ENCODE measurements around the gene DKK1.

Gene DKK1

DNA sequence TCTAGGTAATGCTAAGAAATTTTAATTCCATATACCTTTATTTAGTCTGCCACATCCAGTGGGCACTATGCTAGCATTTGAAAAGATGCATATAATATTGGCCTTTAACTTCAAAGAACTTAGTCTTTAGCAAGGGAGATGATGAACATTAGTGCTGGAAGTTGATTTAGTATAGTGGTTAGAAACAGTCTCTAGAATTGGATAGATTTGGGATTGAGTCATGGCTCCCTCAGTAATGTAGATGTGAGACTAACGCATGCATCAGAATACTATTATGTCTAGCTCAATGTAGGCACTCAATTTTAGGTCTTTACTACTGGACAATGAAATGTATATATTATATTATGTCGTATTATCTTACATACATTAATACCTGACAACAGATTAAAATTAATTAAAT lies 5.8 kb downstream of the DKK1 start:
- Histone ChIP-seq H3K36me3 (ENCODE audit: control insufficient read depth, insufficient read depth, low read length) (no peaks in the 10 kb centered on the region), H3K4me3 (ENCODE audit: low read length) (no peak overlapping the region), H3K9me3 (ENCODE audit: control insufficient read depth, low read length) (no peaks in the 10 kb centered on the region), H3K9ac (ENCODE audit: low read length) (no peak overlapping the region), H3K27me3 (ENCODE audit: control insufficient read depth, insufficient read depth, low read length) (no peaks in the 10 kb centered on the region), H3K4me1 (ENCODE audit: control insufficient read depth, insufficient read depth, low read length) (no peaks in the 10 kb centered on the region)

DNA sequence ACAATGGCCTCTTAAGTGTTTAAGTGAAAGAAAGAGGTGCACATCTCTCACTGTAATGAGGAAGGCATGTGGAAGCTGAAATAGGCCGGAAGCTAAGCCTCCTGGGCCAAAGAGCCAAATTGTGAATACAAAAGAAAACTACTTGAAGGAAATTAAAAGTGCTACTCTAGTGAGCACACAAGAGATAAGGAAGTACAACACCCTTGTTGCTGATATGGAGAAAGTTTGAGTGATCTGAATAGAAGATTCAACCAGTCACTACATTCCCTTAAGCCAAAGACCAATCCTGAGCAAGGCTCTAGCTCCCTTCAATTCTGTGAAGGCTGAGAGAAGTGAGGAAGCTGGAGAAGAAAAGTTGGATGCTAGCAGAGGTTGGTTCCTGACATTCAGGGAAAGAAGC lies 8.2 kb downstream of the DKK1 start:
- no peaks in the 10 kb centered on the region for H3K36me3 ChIP-seq (ENCODE audit: control insufficient read depth, insufficient read depth, low read length)
- H3K9ac ChIP-seq (ENCODE audit: low read length): no peak overlapping the region
- no peaks in the 10 kb centered on the region for H3K4me1 ChIP-seq (ENCODE audit: control insufficient read depth, insufficient read depth, low read length)
- no peaks in the 10 kb centered on the region for H3K9me3 ChIP-seq (ENCODE audit: control insufficient read depth, low read length)
- H3K27me3 ChIP-seq (ENCODE audit: control insufficient read depth, insufficient read depth, low read length): no peaks in the 10 kb centered on the region
- no peak overlapping the region for H3K4me3 ChIP-seq (ENCODE audit: low read length)

DNA sequence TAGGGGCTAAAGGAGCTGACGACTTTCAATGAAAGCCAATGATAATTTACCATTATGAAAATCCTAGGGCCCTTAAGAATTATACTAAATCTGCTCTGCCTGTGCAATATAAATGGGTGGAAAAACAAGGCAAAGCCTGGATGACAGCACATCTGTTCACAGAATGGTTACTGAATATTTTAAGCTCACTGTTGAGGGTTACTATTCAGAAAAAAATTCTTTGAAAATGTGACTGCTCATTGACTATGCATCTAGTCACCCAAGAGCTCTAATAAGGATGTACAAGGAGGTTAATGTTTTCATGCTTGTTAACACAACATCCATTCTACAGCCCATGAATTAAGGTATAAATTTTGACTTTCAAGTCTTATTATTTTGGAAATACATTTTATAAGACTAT lies 8.9 kb downstream of the DKK1 start:
- Histone ChIP-seq H3K9me3 (ENCODE audit: control insufficient read depth, low read length) (no peaks in the 10 kb centered on the region), H3K4me1 (ENCODE audit: control insufficient read depth, insufficient read depth, low read length) (no peaks in the 10 kb centered on the region), H3K4me3 (ENCODE audit: low read length) (no peak overlapping the region), H3K27me3 (ENCODE audit: control insufficient read depth, insufficient read depth, low read length) (no peaks in the 10 kb centered on the region), H3K36me3 (ENCODE audit: control insufficient read depth, insufficient read depth, low read length) (no peaks in the 10 kb centered on the region), H3K9ac (ENCODE audit: low read length) (no peak overlapping the region)

DNA sequence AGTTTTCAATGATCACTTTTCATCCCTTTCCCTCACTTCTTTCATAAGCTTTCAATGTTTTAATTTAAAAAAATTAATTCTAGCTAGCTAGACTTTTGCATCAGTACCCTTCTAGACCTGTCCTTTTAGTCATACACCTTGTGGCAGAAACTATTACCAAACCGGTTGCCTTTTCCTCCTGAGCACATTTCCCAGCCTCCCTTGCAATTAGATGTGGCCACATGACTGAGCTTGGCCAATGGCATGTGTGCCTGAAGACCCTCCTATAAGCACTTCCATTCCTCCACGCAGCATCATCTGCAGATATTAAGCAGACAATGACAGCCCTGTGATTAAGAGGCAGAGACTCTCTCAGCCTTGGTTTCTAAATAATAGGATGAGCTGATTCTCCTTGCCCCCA lies 12.3 kb downstream of the DKK1 start:
- Histone ChIP-seq H3K9me3 (ENCODE audit: control insufficient read depth, low read length) (no peaks in the 10 kb centered on the region), H3K4me3 (ENCODE audit: low read length) (no peak overlapping the region), H3K9ac (ENCODE audit: low read length) (no peak overlapping the region), H3K36me3 (ENCODE audit: control insufficient read depth, insufficient read depth, low read length) (no peaks in the 10 kb centered on the region), H3K27me3 (ENCODE audit: control insufficient read depth, insufficient read depth, low read length) (no peaks in the 10 kb centered on the region), H3K4me1 (ENCODE audit: control insufficient read depth, insufficient read depth, low read length) (no peaks in the 10 kb centered on the region)

DNA sequence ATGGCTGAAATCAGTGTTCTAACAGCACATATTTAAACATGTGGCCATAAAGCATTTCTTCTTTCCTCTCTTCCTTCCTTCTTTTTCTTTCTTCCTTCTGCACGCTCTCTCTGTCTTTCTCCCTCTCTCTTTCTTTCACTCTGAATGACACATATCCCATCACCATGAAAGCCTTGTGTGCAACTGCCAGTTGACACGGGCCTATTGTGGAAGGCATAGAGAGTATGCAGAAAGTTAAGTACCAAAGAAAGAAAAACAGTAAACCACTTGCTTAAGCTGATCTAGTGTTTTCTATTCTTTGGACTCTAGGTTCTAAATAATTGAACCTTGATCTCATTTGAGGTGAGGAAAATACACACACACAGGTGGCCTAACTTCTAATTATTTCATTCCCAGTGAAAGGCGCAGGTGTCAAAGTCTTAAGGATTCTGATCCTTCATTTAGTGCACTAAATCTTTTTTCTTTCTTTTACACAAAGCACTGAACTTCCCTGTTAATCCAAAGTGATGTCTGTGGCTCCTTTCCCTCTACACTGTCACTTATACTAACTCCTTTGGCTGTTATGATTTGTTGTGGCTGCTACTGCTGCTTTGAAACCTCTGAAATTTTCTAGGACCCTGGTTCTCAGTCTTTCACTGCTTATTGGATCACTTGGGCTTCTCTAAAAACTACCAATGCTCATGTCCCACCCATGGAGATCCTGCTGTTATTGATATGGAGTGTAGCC lies 17.7 kb downstream of the DKK1 start:
- Histone ChIP-seq H3K4me1 (ENCODE audit: control insufficient read depth, insufficient read depth, low read length) (peaks cover 4% of the 10 kb centered on the region), H3K36me3 (ENCODE audit: control insufficient read depth, insufficient read depth, low read length) (no peaks in the 10 kb centered on the region), H3K9me3 (ENCODE audit: control insufficient read depth, low read length) (no peaks in the 10 kb centered on the region), H3K27me3 (ENCODE audit: control insufficient read depth, insufficient read depth, low read length) (no peaks in the 10 kb centered on the region), H3K9ac (ENCODE audit: low read length) (no peak overlapping the region), H3K4me3 (ENCODE audit: low read length) (no peak overlapping the region)

DNA sequence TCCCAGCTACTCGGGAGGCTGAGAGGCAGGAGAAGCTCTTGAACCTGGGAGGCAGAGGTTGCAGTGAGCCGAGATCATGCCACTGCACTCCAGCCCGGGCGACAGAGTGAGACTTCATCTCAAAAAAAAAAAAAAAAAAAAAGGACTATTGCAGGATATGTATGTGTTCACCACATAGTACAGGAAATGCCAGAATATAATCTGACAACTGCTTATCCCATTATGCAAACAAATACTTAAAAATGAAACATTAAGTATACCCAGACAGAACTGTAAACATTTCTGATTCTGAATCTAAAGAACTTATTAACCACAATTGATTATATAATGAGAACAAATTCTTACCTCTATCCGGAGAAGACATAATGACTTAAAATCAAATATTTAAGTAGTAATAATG lies 18.7 kb downstream of the DKK1 start:
- Histone ChIP-seq H3K4me1 (ENCODE audit: control insufficient read depth, insufficient read depth, low read length) (peaks cover 4% of the 10 kb centered on the region), H3K9ac (ENCODE audit: low read length) (no peak overlapping the region), H3K4me3 (ENCODE audit: low read length) (no peak overlapping the region), H3K36me3 (ENCODE audit: control insufficient read depth, insufficient read depth, low read length) (no peaks in the 10 kb centered on the region), H3K27me3 (ENCODE audit: control insufficient read depth, insufficient read depth, low read length) (no peaks in the 10 kb centered on the region), H3K9me3 (ENCODE audit: control insufficient read depth, low read length) (no peaks in the 10 kb centered on the region)

DNA sequence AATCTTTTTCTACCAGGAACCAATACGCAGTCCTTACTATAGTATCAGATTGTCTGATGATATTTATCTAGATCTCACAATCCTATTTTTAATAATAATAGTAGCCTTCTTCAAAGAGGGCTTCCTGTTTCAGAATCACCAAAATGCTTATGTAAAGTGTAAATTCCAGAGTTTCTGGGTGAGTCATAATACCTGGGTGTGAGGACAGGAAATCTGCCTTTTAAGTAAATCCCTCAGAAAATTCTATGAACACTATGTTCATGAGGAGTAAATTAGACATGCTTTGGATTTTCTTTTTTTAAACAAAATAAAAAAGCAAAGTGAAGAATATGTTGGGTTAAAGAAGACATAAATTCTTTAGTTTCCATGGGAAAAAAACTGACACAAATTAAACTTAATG lies 20.5 kb downstream of the DKK1 start:
- H3K27me3 ChIP-seq (ENCODE audit: control insufficient read depth, insufficient read depth, low read length): no peaks in the 10 kb centered on the region
- H3K4me3 ChIP-seq (ENCODE audit: low read length): no peak overlapping the region
- no peaks in the 10 kb centered on the region for H3K9me3 ChIP-seq (ENCODE audit: control insufficient read depth, low read length)
- no peaks in the 10 kb centered on the region for H3K36me3 ChIP-seq (ENCODE audit: control insufficient read depth, insufficient read depth, low read length)
- H3K4me1 ChIP-seq (ENCODE audit: control insufficient read depth, insufficient read depth, low read length): peaks cover 4% of the 10 kb centered on the region
- H3K9ac ChIP-seq (ENCODE audit: low read length): no peak overlapping the region

DNA sequence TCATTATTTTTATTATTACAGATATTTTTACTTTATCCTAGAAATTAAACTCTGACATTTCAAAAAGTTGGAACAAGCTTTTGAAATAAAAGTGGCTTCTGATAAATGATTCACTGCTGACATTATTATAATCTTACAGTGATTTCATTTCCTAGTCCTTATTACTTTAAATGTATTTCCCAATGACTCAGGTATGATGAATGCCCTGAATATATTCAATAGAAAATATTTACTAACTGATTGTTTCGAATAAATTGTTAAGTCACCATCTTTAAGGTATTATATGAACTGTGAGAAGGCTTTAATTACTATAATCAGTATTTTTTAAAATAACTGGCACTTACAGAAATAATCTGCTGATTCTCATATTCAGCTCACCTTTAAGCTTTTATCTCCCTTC lies 21.6 kb downstream of the DKK1 start:
- H3K9me3 ChIP-seq (ENCODE audit: control insufficient read depth, low read length): no peaks in the 10 kb centered on the region
- no peaks in the 10 kb centered on the region for H3K27me3 ChIP-seq (ENCODE audit: control insufficient read depth, insufficient read depth, low read length)
- H3K9ac ChIP-seq (ENCODE audit: low read length): no peak overlapping the region
- H3K4me3 ChIP-seq (ENCODE audit: low read length): no peak overlapping the region
- no peaks in the 10 kb centered on the region for H3K36me3 ChIP-seq (ENCODE audit: control insufficient read depth, insufficient read depth, low read length)
- peaks cover 4% of the 10 kb centered on the region for H3K4me1 ChIP-seq (ENCODE audit: control insufficient read depth, insufficient read depth, low read length)

DNA sequence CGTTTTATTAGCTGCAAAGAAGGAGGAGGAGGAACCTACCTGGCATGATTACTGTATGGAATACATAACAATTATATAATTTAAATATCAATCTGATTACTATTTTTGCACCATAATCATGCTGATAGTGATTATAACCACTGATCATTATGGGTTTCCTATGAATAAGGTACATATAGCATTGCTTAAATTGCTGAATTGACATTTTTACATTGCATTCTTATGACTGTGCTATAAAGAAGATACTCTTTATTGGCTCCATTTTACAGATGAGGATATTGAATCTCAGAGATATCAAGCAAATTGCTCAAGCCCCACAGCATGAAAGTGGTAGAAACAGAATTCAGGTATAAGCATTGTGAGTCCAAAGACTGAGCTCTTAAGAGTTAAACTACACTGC lies 23.1 kb downstream of the DKK1 start:
- Histone ChIP-seq H3K9ac (ENCODE audit: low read length) (no peak overlapping the region), H3K4me1 (ENCODE audit: control insufficient read depth, insufficient read depth, low read length) (peaks cover 4% of the 10 kb centered on the region), H3K9me3 (ENCODE audit: control insufficient read depth, low read length) (no peaks in the 10 kb centered on the region), H3K4me3 (ENCODE audit: low read length) (no peak overlapping the region), H3K36me3 (ENCODE audit: control insufficient read depth, insufficient read depth, low read length) (no peaks in the 10 kb centered on the region), H3K27me3 (ENCODE audit: control insufficient read depth, insufficient read depth, low read length) (no peaks in the 10 kb centered on the region)

DNA sequence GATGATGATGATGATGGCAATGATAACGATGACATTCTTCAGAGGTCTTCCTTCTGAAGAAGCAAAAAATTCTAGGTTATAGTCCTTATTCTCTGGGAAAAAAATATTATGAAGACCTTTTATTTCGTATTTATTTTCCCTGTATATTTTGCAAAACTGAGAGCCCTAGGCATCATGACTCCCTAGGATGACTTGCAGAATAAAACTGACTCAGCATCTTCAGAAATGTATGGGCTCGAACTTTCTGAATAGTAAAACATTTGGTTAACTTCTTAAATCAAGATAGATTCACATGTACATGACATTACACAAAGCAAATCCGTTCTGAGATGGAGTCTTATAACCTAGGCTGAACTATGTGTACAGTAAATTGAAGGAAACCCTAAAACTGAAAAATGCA lies 29.4 kb downstream of the DKK1 start:
- H3K9ac ChIP-seq (ENCODE audit: low read length): no peak overlapping the region
- H3K4me1 ChIP-seq (ENCODE audit: control insufficient read depth, insufficient read depth, low read length): no peaks in the 10 kb centered on the region
- no peaks in the 10 kb centered on the region for H3K27me3 ChIP-seq (ENCODE audit: control insufficient read depth, insufficient read depth, low read length)
- H3K9me3 ChIP-seq (ENCODE audit: control insufficient read depth, low read length): no peaks in the 10 kb centered on the region
- H3K4me3 ChIP-seq (ENCODE audit: low read length): no peak overlapping the region
- no peaks in the 10 kb centered on the region for H3K36me3 ChIP-seq (ENCODE audit: control insufficient read depth, insufficient read depth, low read length)

DNA sequence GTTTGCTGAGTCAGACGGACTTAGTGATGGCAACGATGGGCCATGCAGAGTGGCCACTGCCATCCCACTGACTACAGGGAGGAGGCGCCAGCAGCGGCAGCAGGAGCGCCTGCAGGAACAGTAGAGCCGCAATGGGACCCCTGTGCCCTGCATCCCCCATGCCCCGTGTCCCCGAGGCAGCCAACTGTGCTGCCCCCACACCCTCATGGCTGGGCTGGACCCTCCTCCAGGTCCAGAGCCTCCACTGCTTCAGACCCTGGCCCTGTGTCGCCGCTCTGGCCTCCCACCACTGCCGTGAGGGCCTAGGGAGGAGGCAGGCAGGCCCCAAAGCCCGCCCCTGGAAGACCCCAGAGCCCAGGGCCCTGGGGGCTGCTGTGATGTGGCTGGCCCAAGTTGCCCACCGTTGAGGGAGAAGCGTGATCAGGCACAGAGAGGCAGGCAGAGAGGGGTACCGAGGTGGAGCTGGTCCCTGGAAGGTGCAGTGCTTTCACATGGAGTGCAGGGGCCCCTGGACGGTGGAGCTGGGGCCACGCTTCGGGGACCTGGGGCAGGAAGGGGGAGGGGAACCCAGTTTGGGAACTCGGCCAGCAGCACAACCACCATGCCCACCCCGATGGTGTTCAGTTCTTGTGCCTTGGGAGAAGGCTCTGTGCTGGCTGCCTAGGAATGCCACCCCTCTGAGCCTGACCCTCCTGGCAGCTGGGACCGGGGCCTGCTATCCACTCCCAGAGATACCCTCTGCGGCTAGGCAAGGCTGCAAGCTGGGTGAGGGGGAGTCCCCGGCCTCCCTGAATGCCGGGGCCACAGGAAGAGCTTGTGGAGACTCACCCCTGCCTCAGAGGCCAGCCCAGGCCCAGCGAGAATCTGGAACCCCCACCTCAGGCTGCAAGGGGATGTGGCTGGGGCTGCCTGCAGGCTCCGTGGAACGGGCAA lies 32.6 kb downstream of the DKK1 start:
- no peaks in the 10 kb centered on the region for H3K36me3 ChIP-seq (ENCODE audit: control insufficient read depth, insufficient read depth, low read length)
- no peak overlapping the region for H3K4me3 ChIP-seq (ENCODE audit: low read length)
- H3K9me3 ChIP-seq (ENCODE audit: control insufficient read depth, low read length): no peaks in the 10 kb centered on the region
- H3K4me1 ChIP-seq (ENCODE audit: control insufficient read depth, insufficient read depth, low read length): no peaks in the 10 kb centered on the region
- H3K9ac ChIP-seq (ENCODE audit: low read length): no peak overlapping the region
- H3K27me3 ChIP-seq (ENCODE audit: control insufficient read depth, insufficient read depth, low read length): no peaks in the 10 kb centered on the region

DNA sequence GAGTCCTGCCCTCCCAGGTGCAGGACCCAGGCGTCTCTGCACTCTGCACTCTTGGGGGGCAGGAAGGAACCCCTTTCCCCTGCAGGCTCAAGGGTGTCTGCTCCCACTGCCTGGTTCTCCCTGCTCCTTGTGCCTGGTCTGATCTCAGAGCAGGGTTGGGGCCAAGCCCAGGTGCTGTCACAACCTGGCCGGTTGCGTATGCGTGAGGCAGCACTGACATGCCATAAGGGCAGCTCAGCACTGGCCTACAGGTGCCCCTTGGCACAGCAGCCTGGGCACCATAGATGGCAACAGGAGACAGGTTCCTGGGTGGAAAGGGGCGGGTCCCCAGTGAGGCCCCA lies 33.2 kb downstream of the DKK1 start:
- no peaks in the 10 kb centered on the region for H3K4me1 ChIP-seq (ENCODE audit: control insufficient read depth, insufficient read depth, low read length)
- no peak overlapping the region for H3K4me3 ChIP-seq (ENCODE audit: low read length)
- no peaks in the 10 kb centered on the region for H3K27me3 ChIP-seq (ENCODE audit: control insufficient read depth, insufficient read depth, low read length)
- H3K9ac ChIP-seq (ENCODE audit: low read length): no peak overlapping the region
- H3K9me3 ChIP-seq (ENCODE audit: control insufficient read depth, low read length): no peaks in the 10 kb centered on the region
- H3K36me3 ChIP-seq (ENCODE audit: control insufficient read depth, insufficient read depth, low read length): no peaks in the 10 kb centered on the region

All from mucosa of stomach (tissue), 1 donor.